GM08714 (cell line): Measurements from ENCODE around the gene PAX8.

ENCODE experiments used
- H3K4me3 ChIP-seq: fragments of 200-500 bp; sonication (Bioruptor generic); 2 replicates; pipeline ENCODE4 v1.5.1; 2014; ENCODE audit warnings: mild to moderate bottlenecking, low read length, inconsistent platforms
- ZNF274 ChIP-seq: IDR thresholded peaks from 2 replicates; pipeline ENCODE4 v1.6.1; 2012; ENCODE audit warnings: mild to moderate bottlenecking, low read depth, low read length

Gene PAX8

GRCh38 chr2:113260991-113261390 is 17.7 kb downstream of the PAX8 start:
- no peak for TF ChIP-seq ZNF274
- no peak overlapping the region for H3K4me3 ChIP-seq

GRCh38 chr2:113258471-113259147 is 20.1 kb downstream of the PAX8 start:
- H3K4me3 ChIP-seq: no peak overlapping the region
- no peak for TF ChIP-seq ZNF274

GRCh38 chr2:113257516-113258264 is 21.0 kb downstream of the PAX8 start:
- no peak overlapping the region for H3K4me3 ChIP-seq
- TF ChIP-seq ZNF274: no peak

DNA sequence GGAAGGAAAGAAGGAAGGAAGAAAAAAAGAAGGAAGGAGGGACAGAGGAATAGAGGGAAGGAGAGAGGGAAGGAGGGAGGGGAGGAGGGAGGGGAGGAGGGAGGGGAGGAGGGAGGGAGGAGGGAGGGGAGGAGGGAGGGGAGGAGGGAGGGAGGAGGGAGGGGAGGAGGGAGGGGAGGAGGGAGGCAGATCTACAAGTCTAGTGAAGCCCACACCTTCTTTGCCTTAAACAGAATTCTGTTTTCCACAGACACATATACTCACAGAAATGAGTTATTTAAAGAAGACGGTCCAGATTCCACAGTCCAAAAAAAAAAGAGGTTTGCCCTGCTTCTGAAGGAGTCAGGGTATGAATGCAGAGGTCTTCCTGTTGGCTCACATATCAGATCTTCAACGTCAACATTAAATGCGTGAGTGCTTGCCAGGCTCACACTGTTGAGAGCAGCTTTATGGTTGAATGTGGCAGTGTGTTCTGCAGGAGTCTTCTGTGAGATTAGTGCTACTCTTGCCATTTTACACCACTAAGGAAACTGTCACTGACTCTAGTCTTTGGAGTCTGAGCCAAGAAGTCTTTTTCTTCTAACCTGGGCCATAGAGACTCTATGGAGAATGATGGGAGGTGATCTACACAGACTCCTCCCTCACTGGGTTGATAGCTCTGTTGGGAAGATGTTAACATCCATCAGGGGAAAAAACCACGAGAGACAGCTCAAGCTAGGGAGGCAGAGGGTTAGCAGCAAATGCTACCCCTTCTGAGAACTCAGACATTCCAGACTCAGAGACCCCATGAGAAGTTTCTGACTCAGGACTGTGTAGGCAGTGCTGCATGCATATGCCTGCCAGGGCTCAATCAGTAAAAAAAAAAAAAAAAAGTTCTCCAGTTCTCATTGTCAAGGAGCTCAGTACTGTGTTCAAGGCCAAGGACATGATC is 23.3 kb downstream of the PAX8 start:
- TF ChIP-seq ZNF274: no peak
- no peak overlapping the region for H3K4me3 ChIP-seq

- no peak for TF ChIP-seq ZNF274
Observed at GRCh38 chr2:113253453-113253852, 25.3 kb downstream of the PAX8 start.

DNA sequence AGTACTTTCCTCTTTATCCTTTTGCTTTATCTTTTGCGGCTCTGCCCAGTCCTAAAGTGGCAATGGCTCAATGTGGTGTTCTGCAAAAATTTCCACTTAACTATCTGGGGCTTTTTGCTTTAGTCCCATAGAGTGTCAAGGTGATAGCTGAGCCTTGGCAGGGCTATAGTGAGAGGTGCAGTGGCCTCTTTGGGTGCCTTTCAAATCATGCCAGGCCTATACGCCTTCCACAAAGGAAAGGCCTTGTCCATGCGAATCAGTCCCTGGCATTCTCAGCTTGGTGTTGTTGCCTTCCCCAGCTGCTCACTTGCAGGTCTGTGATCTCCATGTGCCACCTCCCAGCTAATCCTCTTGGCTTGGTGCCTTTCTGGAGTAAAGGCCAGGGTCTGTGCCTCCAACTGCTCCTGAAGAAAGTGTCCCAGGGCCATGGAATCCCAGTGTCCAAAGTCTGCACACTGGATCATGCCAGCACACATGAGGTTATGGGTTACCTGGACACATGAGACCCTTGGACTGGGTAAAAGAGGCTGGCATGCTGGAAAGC is 26.6 kb downstream of the PAX8 start:
- no peak for TF ChIP-seq ZNF274
- H3K4me3 ChIP-seq: no peak overlapping the region

More at GRCh38 chr2:113253453-113253852, 25.3 kb downstream of the PAX8 start:
- H3K4me3 ChIP-seq: no peak overlapping the region

DNA sequence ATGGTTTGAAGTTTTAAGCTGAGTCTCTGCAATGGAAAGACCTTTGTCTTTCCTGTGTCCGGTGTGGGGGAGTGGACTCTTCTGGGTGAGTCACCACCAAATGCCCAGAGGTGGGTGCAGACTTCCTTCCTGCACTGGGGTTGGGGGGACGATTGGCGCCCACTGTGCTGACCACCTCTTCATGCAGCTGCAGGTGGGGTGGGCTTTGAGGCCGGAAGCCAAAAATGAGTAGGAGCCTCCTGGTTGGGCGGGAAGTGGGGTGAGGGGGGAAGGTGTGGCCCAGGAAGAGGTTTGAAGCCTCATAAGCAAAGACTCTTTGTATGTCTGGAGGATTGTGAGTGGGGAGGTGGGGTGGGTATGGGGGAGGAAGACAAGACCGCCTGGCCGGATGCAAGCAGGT is 27.6 kb downstream of the PAX8 start:
- no peak for TF ChIP-seq ZNF274
- no peak overlapping the region for H3K4me3 ChIP-seq

DNA sequence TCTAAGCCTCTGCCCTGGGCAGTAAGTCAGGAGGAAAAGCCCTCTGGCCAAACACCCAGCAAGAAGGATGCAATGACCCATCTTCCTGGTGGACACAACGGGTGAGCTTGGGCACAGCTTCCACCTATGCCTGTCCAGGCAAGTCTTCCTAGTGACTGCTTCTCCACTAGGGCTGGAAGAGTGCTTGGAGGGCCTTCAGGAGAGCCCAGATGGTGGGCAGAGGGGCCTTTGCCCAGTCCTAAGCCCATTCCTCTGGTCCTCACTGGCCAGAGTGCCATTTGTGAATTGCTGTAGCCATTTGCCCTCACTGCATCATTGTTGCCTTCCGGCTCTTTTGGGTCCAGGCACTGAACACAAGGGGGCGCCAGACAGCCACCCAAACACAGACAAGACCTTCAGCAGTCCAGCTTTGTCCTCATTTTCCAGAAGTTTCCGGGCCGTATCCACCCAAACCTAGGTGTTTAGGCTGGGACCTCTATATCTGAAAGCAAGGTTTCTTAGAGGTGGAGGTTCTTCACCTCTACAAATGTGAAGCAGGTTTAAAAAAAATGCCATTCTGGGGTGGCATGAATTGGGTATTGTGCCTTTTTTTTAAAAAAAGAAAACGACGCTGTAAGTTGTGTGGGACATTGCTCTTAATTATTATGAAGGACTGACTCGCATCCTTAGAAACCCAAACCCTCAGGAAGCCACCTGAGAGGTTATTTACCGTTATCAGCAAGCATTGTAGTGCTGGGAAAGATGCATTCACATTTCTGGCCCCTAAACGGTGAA is 29.5 kb downstream of the PAX8 start:
- no peak for TF ChIP-seq ZNF274

DNA sequence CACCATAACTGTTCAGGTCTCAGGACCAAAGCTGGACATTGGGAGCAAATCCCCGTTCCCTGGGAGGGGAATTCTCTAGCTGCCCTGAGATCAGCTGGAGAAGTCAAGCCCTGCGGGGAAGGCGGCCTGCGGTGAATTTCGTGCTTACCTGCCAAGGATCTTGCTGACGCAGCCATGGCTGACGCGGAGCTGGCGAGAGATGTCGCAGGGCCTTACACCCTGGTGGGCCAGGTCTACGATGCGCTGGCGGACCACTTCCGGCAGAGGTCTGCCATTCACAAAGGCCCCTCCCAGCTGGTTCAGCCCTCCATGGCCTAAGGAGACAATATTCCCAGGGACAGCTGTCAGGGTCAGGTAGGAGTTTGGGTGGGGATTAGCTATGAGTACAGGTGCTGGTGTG is 32.1 kb downstream of the PAX8 start:
- TF ChIP-seq ZNF274: no peak
- no peak overlapping the region for H3K4me3 ChIP-seq

More for the DNA sequence above, 29.5 kb downstream of the PAX8 start:
- no peak overlapping the region for H3K4me3 ChIP-seq

GRCh38 chr2:113245276-113245711 is 33.4 kb downstream of the PAX8 start:
- TF ChIP-seq ZNF274: no peak

DNA sequence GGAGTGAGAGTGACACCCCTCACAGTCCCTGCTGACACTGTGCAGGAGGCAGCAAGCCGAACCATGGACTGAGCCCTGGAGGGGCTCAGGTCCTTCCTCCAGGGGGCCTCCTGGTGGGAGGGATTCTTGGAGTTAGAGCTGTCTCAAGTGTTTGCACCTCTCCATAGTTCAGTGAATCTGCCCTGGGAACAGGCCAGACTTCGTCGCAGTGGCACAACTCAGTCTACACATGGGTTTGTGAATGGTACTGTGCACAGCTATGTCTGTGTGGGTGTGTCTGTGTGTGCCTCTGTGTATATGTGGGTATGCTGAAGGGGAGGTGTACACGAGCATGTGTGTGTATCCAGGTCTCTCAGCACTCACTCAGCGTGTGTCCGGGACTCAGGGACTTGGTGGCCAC is 36.4 kb downstream of the PAX8 start:
- no peak for TF ChIP-seq ZNF274
- H3K4me3 ChIP-seq: no peak overlapping the region

More at GRCh38 chr2:113245276-113245711, 33.4 kb downstream of the PAX8 start:
- no peak overlapping the region for H3K4me3 ChIP-seq

DNA sequence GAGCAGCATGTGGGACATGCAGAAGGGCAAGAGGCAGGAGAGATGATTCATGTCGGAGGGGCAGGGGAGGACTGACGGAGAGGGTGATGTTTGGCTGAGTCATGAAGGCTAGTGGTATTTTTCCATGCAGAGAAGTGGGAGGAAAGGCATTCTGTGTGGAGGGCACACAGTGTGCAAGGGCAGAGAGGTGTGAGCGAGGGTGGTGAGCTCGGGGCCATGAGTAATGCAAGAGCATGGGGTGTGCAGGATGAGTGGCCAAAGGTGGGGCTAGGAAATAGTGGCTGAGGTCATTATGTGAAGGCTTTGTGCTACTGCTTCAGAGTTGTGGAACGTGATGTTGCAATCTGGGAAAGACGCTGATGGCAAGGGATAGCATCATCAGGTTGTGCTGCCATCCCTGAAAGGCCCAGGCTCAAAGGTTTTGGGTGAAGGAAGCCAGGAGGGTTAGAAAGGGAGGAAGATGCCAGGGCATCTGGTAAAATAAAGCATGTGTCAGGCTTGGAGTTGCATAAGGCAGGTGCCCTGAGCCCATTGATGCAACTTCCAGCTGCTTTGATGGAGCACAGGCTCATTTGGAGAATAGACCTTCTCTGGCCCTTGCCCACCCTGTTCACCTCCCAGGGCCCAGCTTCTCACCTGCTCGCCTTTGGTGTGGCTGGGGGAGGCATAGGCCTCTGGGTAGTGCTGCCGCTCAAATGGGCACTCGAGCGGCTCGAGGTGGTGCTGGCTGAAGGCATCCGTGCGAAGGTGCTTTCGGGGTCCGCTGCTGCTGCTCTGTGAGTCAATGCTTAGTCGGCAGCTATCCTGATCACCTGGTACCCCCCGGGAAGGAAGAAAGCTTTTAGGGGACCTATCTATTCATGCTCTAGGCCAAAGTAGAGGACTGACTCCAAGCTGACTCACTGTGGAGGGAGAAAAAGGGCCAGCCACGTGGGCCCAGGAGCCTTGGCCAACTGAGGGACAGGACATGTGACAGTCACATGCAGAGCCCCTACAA is 37.5 kb downstream of the PAX8 start:
- no peak for TF ChIP-seq ZNF274
- no peak overlapping the region for H3K4me3 ChIP-seq
